ENCODE data around the gene HTATSF1. TPM values are rescaled to one million over a fixed set of nuclear protein-coding genes. Genes with fewer than 3 reads are reported as not detected.
A peak's percentile ranks its signal among the peaks of the same experiment; 100 is the strongest.

The HTATSF1 gene, protein sequence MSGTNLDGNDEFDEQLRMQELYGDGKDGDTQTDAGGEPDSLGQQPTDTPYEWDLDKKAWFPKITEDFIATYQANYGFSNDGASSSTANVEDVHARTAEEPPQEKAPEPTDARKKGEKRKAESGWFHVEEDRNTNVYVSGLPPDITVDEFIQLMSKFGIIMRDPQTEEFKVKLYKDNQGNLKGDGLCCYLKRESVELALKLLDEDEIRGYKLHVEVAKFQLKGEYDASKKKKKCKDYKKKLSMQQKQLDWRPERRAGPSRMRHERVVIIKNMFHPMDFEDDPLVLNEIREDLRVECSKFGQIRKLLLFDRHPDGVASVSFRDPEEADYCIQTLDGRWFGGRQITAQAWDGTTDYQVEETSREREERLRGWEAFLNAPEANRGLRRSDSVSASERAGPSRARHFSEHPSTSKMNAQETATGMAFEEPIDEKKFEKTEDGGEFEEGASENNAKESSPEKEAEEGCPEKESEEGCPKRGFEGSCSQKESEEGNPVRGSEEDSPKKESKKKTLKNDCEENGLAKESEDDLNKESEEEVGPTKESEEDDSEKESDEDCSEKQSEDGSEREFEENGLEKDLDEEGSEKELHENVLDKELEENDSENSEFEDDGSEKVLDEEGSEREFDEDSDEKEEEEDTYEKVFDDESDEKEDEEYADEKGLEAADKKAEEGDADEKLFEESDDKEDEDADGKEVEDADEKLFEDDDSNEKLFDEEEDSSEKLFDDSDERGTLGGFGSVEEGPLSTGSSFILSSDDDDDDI
- 0.71 to 3.1 TPM (median 1.2 TPM) in 3 replicates for polyA plus RNA-seq
- polyA plus RNA-seq (2011; ENCODE audit: low read depth) = 89.4 TPM
- polyA plus RNA-seq (2011; cell fraction: cytosol; rRNA removed) = 2.0 and 2.5 TPM in 2 replicates
- polyA plus RNA-seq (2011; cell fraction: nucleus; rRNA removed) = 3.4 and 3.5 TPM in 2 replicates
- polyA plus RNA-seq (2012; ENCODE audit: low replicate concordance) = 28.7 and 31.2 TPM in 2 replicates
- 0.33 to 1.9 TPM (median 0.90 TPM) in 3 replicates for polyA minus RNA-seq
- 1.5 TPM for polyA minus RNA-seq (2011; cell fraction: cytosol; rRNA and poly(A)+ RNA removed)
- polyA minus RNA-seq (2011; cell fraction: nucleus; rRNA and poly(A)+ RNA removed) = 0.21 and 1.3 TPM in 2 replicates

DNA sequence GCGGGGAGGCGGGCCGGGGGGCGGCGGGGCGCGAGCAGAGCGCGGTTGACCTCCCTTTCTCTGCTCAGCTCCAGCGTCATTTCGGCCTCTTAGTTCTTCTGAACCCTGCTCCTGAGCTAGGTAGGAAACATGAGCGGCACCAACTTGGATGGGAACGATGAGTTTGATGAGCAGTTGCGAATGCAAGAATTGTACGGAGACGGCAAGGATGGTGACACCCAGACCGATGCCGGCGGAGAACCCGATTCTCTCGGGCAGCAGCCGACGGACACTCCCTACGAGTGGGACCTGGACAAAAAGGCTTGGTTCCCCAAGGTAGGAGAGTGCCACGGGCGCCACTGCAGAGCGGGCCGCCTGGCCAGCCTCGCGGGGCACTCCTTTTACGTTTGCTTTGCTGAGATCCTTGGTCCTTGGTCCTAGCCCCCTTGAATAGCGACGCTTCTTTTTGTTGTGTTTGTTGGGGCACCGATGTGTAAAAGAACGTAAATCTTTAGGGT is at the start of gene HTATSF1:
TSS of gene HTATSF1 (plus strand) at position 37 of the 497 bp plus-strand sequence. CDS start at position 130, 93 bp downstream.
- peak within 1 kb of the TSS; percentile 86 for H2AFZ ChIP-seq (ENCODE audit: control insufficient read depth, low read length)
- no peak for DNase-seq (ENCODE audit: low read depth, low spot score)
- peak within 1 kb of the TSS; percentile 81 for H3K27ac ChIP-seq (ENCODE audit: control insufficient read depth, insufficient read depth, low read length)
- TF ChIP-seq, protein P1, sequence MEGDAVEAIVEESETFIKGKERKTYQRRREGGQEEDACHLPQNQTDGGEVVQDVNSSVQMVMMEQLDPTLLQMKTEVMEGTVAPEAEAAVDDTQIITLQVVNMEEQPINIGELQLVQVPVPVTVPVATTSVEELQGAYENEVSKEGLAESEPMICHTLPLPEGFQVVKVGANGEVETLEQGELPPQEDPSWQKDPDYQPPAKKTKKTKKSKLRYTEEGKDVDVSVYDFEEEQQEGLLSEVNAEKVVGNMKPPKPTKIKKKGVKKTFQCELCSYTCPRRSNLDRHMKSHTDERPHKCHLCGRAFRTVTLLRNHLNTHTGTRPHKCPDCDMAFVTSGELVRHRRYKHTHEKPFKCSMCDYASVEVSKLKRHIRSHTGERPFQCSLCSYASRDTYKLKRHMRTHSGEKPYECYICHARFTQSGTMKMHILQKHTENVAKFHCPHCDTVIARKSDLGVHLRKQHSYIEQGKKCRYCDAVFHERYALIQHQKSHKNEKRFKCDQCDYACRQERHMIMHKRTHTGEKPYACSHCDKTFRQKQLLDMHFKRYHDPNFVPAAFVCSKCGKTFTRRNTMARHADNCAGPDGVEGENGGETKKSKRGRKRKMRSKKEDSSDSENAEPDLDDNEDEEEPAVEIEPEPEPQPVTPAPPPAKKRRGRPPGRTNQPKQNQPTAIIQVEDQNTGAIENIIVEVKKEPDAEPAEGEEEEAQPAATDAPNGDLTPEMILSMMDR (optimal IDR thresholded peaks at IDR 0.05 in 1 of 3, IDR thresholded peaks at IDR 0.05 in 1 of 3, conservative IDR thresholded peaks at IDR 0.05 in 1 of 3; ENCODE audit: extremely low read depth in 1 of 3, insufficient read depth in 2 of 3, low read length in 3 of 3) = no peak
- TF ChIP-seq EZH2 (IDR thresholded peaks at IDR 0.05; ENCODE audit: low read length) = no peak
- dilution Hi-C loops (cut with MboI; ENCODE audit: extremely low pct_ligation_motif_present, low sequenced_read_pairs) = no loop called here
- no peak for FAIRE-seq
- no peaks in the 10 kb centered on the region for H3K27me3 ChIP-seq (ENCODE audit: control insufficient read depth, extremely low read depth, insufficient read depth, low read length)
- H3K79me2 ChIP-seq (ENCODE audit: control insufficient read depth, insufficient read depth, low read length) = peaks cover 20% of the 10 kb centered on the region
- peak within 1 kb of the TSS; percentile 68 to 82 (median 78) for H3K4me3 ChIP-seq (ENCODE audit: control insufficient read depth in 2 of 3, extremely low read depth in 1 of 3, insufficient read depth in 2 of 3, low read depth in 1 of 3, low read length in 3 of 3)
- H3K9me3 ChIP-seq (ENCODE audit: control insufficient read depth, low read depth, low read length) = no peaks in the 10 kb centered on the region
- H3K4me2 ChIP-seq (ENCODE audit: control insufficient read depth, extremely low read depth, insufficient read depth, low read depth, low read length) = peak within 1 kb of the TSS; percentile 65
- no peaks in the 10 kb centered on the region for H3K9me1 ChIP-seq (ENCODE audit: control insufficient read depth, extremely low read depth, insufficient read depth, low read length)
- no peaks in the 10 kb centered on the region for H4K20me1 ChIP-seq (ENCODE audit: control insufficient read depth, extremely low read depth, insufficient read depth, low read length)
- H3K4me1 ChIP-seq (ENCODE audit: control insufficient read depth, extremely low read depth, insufficient read depth, low read length) = no peaks in the 10 kb centered on the region
- H3K36me3 ChIP-seq (ENCODE audit: control insufficient read depth in 2 of 2, extremely low read depth in 1 of 2, insufficient read depth in 2 of 2, low read length in 2 of 2) = no peaks in the 10 kb centered on the region
- peak within 1 kb of the TSS; percentile 80 for H3K9ac ChIP-seq (ENCODE audit: control insufficient read depth, extremely low read depth, insufficient read depth, low read length)

DNA sequence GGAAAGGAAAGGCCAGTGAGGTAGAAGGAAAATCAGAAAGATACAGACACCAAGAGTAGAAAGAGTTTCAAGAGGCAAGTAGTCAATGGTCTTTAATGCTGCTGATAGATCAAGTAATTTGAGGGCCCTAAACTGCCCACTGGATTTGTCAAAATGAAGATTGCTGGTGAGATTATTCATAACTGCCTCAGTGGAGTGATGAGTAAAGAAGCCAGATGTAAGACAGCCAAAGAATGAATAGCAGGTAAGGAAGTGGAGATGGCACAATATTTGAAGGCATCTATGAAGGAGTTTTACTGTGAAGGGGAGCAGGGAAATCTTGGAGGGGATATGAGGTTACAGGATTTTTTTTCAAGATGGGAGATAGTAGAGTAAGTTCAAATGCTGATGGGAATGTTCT is 49.4 kb upstream of the HTATSF1 start:
- Histone ChIP-seq H3K9me3 (ENCODE audit: control insufficient read depth, low read depth, low read length) (no peaks in the 10 kb centered on the region), H3K9me1 (ENCODE audit: control insufficient read depth, extremely low read depth, insufficient read depth, low read length) (no peaks in the 10 kb centered on the region), H3K9ac (ENCODE audit: control insufficient read depth, extremely low read depth, insufficient read depth, low read length) (no peak overlapping the region), H3K79me2 (ENCODE audit: control insufficient read depth, insufficient read depth, low read length) (no peaks in the 10 kb centered on the region), H3K4me3 (ENCODE audit: control insufficient read depth in 2 of 3, extremely low read depth in 1 of 3, insufficient read depth in 2 of 3, low read depth in 1 of 3, low read length in 3 of 3) (no peak overlapping the region), H3K27ac (ENCODE audit: control insufficient read depth, insufficient read depth, low read length) (no peak overlapping the region), H2AFZ (ENCODE audit: control insufficient read depth, low read length) (no peak overlapping the region), H4K20me1 (ENCODE audit: control insufficient read depth, extremely low read depth, insufficient read depth, low read length) (no peaks in the 10 kb centered on the region), H3K4me1 (ENCODE audit: control insufficient read depth, extremely low read depth, insufficient read depth, low read length) (no peaks in the 10 kb centered on the region), H3K4me2 (ENCODE audit: control insufficient read depth, extremely low read depth, insufficient read depth, low read depth, low read length) (no peak overlapping the region), H3K27me3 (ENCODE audit: control insufficient read depth, extremely low read depth, insufficient read depth, low read length) (no peaks in the 10 kb centered on the region), H3K36me3 (ENCODE audit: control insufficient read depth in 2 of 2, extremely low read depth in 1 of 2, insufficient read depth in 2 of 2, low read length in 2 of 2) (no peaks in the 10 kb centered on the region)
- DNase-seq (ENCODE audit: low read depth, low spot score) = no peak
- no peak for FAIRE-seq
- dilution Hi-C loops (cut with MboI; ENCODE audit: extremely low pct_ligation_motif_present, low sequenced_read_pairs) = no loop called here
- TF ChIP-seq, protein P1 (optimal IDR thresholded peaks at IDR 0.05 in 1 of 3, IDR thresholded peaks at IDR 0.05 in 1 of 3, conservative IDR thresholded peaks at IDR 0.05 in 1 of 3; ENCODE audit: extremely low read depth in 1 of 3, insufficient read depth in 2 of 3, low read length in 3 of 3) = no peak
- TF ChIP-seq EZH2 (IDR thresholded peaks at IDR 0.05; ENCODE audit: low read length) = no peak
